A549 (cell line): ENCODE measurements around the gene RBP3. TPM values are rescaled to one million over a fixed set of nuclear protein-coding genes. Genes with fewer than 3 reads are reported as not detected.

ENCODE experiments used
- ATAC-seq, 2 experiments: fragments of 200-7000 bp in 1 of 2; fragments of >200 bp in 1 of 2; cut with Nextera tagmentation in 1 of 2; cut with Tn5 transposase in 1 of 2; 3 replicates each; pipeline versions ENCODE4 v1.8.0 to v1.9.1; 2018 to 2020; ENCODE audit warnings: mild to moderate bottlenecking in 1 of 2, moderate library complexity in 1 of 2
- CTCF ChIA-PET: fragments of 300-600 bp; sonication (Branson Sonifier 250); formaldehyde crosslinking; extraction: SDS; loops from one replicate; lab custom pipeline; 2021; ENCODE audit warnings: antibody characterized with exemption, inconsistent platforms; lab: Yijun Ruan, JAX
- POLR2A ChIA-PET: fragments of 350-600 bp; formaldehyde crosslinking; extraction: SDS; loops from one replicate; lab custom pipeline; 2021; ENCODE audit warnings: antibody characterized with exemption, inconsistent platforms; lab: Yijun Ruan, JAX
- DNase-seq, 2 experiments: peaks; one replicate each; pipeline versions ENCODE4 v3.0.0 to v3.0.0-alpha.2; 2011 to 2016; ENCODE audit warnings: low read depth in 1 of 2, low spot score in 1 of 2
- FAIRE-seq: peaks from 2 replicates; lab custom pipeline; 2011; peaks lifted over from hg19 to GRCh38; lab: Jason Lieb, UNC
- H3K27ac ChIP-seq, 2 experiments: fragments of >200 bp; sonication (Bioruptor Twin); formaldehyde crosslinking; 3 replicates each; pipeline ENCODE4 v1.5.1; 2016 to 2017
- H3K4me1 ChIP-seq: fragments of >200 bp; sonication (Bioruptor Twin); formaldehyde crosslinking; 3 replicates; pipeline ENCODE4 v1.6.1; 2016
- H3K4me2 ChIP-seq: fragments of >200 bp; sonication (Bioruptor Twin); formaldehyde crosslinking; 3 replicates; pipeline ENCODE4 v1.6.1; 2016
- H3K4me3 ChIP-seq: fragments of >200 bp; sonication (Bioruptor Twin); formaldehyde crosslinking; 3 replicates; pipeline ENCODE4 v1.5.1; 2016
- H3K9me3 ChIP-seq: fragments of >200 bp; sonication (Bioruptor Twin); formaldehyde crosslinking; 3 replicates; pipeline ENCODE4 v1.6.1; 2016
- BHLHE40 ChIP-seq: IDR thresholded peaks from 2 replicates; pipeline ENCODE4 v1.6.1; 2012; ENCODE audit warnings: low read depth, low read length, inconsistent platforms
- CHD4 ChIP-seq: fragments of 200-600 bp; sonication (generic); IDR thresholded peaks from 2 replicates; pipeline ENCODE4 v1.6.1; 2016; ENCODE audit warnings: antibody characterized with exemption, mild to moderate bottlenecking, borderline replicate concordance
- EHF ChIP-seq: fragments of 250-450 bp; sonication (Bioruptor Pico); IDR thresholded peaks from 2 replicates; pipeline ENCODE4 v1.5.0; 2020; ENCODE audit warnings: mild to moderate bottlenecking
- EHMT2 ChIP-seq: fragments of 200-600 bp; sonication (generic); IDR thresholded peaks from 2 replicates; pipeline ENCODE4 v1.6.1; 2016; ENCODE audit warnings: antibody characterized with exemption, low read depth, mild to moderate bottlenecking, moderate library complexity
- FOSL2 ChIP-seq, 2 experiments: fragments of 450-650 bp in 1 of 2; fragments of >200 bp in 1 of 2; sonication (Bioruptor Twin) in 1 of 2; formaldehyde crosslinking; IDR thresholded peaks; 2 replicates each; pipeline versions ENCODE4 v1.5.0 to v1.6.1; 2016 to 2020; ENCODE audit warnings: mild to moderate bottlenecking in 1 of 2, moderate library complexity in 1 of 2
- GATA3 ChIP-seq: IDR thresholded peaks from 2 replicates; pipeline ENCODE4 v1.6.1; 2012; ENCODE audit warnings: borderline replicate concordance
- HOXB5 ChIP-seq: fragments of 250-450 bp; sonication (Bioruptor Pico); IDR thresholded peaks from 2 replicates; pipeline ENCODE4 v1.5.0; 2020; ENCODE audit warnings: mild to moderate bottlenecking, moderate library complexity
- JUNB ChIP-seq: fragments of >200 bp; sonication (Bioruptor Twin); formaldehyde crosslinking; IDR thresholded peaks from 2 replicates; pipeline ENCODE4 v1.6.1; 2016
- KDM1A ChIP-seq: fragments of 200-600 bp; sonication (generic); IDR thresholded peaks from 2 replicates; pipeline ENCODE4 v1.6.1; 2016; ENCODE audit warnings: low read depth, mild to moderate bottlenecking
- MYC ChIP-seq: IDR thresholded peaks from 2 replicates; pipeline ENCODE4 v1.6.1; 2012; ENCODE audit warnings: mild to moderate bottlenecking, inconsistent platforms, low read length, improper control_type of control experiment, borderline replicate concordance
- NR3C1 ChIP-seq: fragments of >200 bp; sonication (Bioruptor Twin); formaldehyde crosslinking; IDR thresholded peaks from 3 replicates; pipeline ENCODE4 v1.6.1; 2017
- PHF8 ChIP-seq: fragments of 200-600 bp; sonication (generic); IDR thresholded peaks from 2 replicates; pipeline ENCODE4 v1.6.1; 2016; ENCODE audit warnings: low read depth, mild to moderate bottlenecking, antibody characterized with exemption, moderate library complexity, borderline replicate concordance
- POLR2AphosphoS2 ChIP-seq: conservative IDR thresholded peaks from 2 replicates; pipeline ENCODE4 v1.6.1; 2012; ENCODE audit warnings: low read length, improper control_type of control experiment, inconsistent platforms
- RARB ChIP-seq: fragments of 250-450 bp; sonication (Bioruptor Pico); IDR thresholded peaks from 2 replicates; pipeline ENCODE4 v1.8.0; 2021; ENCODE audit warnings: mild to moderate bottlenecking, moderate library complexity
- RFX5 ChIP-seq: fragments of 450-650 bp; IDR thresholded peaks from 2 replicates; pipeline ENCODE4 v1.7.1; 2014; ENCODE audit warnings: antibody characterized with exemption, mild to moderate bottlenecking, moderate library complexity
- WGBS: methylation state at CpG from one replicate; pipeline ENCODE4 v1.1.6; 2017; ENCODE audit errors: missing lambda C conversion rate; 5-methylcytosine and 5-hydroxymethylcytosine counted together
- polyA plus RNA-seq, 4 experiments: library from polyadenylated mRNA; depleted of rRNA in 3 of 4; stranded (reverse); fragments of >200 nt; fragmentation: RNase III in 1 of 4; extraction: RNeasy Plus Mini Kit Qiagen cat#74134 plus additional on column Dnase treatment in 1 of 4; gene quantifications; 2 replicates in 3 of 4; 3 replicates in 1 of 4; pipeline ENCODE4 v1.2.3, GENCODE V29; 2011 to 2017
- TF ChIP-seq, protein P1 (sequence below): fragments of 450-650 bp; IDR thresholded peaks from 2 replicates; pipeline ENCODE4 v1.6.1; 2014; ENCODE audit warnings: antibody characterized with exemption
- TF ChIP-seq, protein P2 (sequence below): IDR thresholded peaks from 2 replicates; pipeline ENCODE4 v1.6.1; 2012; ENCODE audit warnings: low read depth, borderline replicate concordance
- TF ChIP-seq, protein P3 (sequence below): fragments of 250-450 bp; sonication (Bioruptor Pico); IDR thresholded peaks from 2 replicates; pipeline ENCODE4 v1.5.0; 2021; ENCODE audit warnings: mild to moderate bottlenecking, moderate library complexity, borderline replicate concordance
- TF ChIP-seq, protein P4 (sequence below): fragments of >200 bp; sonication (Bioruptor Twin); formaldehyde crosslinking; IDR thresholded peaks from 3 replicates; pipeline ENCODE4 v1.6.1; 2016

Gene RBP3
- polyA plus RNA-seq, 2 of the 4 experiments (the other 2 are of a cell fraction) = not detected

DNA sequence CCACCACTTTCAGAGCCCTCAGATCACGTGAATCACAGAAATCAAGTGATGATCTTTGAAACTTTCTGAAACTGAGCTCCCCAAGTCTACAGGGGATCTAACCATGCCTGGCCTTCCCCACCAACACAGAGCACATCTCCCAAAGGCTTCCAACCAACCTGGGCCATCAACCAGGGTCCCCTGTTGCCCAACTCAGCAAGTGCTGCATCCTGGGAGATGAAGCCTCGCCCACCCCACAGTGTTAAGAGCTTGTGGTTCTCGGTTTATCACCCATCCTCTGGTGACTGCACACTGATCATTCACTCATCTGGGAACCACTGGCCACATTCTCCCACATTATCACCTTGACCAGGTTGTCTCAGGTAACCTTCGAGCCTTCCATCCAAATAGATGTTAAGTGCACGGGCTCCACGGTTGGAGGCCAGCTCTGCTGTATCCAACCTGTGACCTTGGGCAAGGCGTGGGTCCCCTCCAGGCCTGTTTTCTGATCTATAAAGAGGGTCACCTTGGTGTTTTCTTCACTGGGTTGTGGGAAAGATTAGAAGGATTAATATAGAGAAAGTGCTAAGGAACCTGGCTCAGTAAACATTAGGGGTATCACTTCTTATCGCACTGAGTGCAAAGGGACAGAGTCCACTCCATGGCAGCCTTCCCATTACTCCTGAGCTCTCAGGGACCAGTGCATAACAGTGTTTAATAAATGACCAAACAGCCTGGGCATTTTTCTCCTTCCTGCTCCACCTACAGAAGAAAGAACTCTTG is 32.4 kb downstream of the RBP3 start:
- FAIRE-seq (no peak), ATAC-seq (no peak), DNase-seq (no peak)
- H3K4me2 ChIP-seq = peak overlapping the region; percentile 40
- no peak overlapping the region for H3K27ac ChIP-seq
- no peaks in the 10 kb centered on the region for H3K9me3 ChIP-seq
- no peak overlapping the region for H3K4me3 ChIP-seq
- no peak for TF ChIP-seq RARB (CRISPR knock-in tag)
- TF ChIP-seq CHD4 = no peak
- TF ChIP-seq, protein P1, sequence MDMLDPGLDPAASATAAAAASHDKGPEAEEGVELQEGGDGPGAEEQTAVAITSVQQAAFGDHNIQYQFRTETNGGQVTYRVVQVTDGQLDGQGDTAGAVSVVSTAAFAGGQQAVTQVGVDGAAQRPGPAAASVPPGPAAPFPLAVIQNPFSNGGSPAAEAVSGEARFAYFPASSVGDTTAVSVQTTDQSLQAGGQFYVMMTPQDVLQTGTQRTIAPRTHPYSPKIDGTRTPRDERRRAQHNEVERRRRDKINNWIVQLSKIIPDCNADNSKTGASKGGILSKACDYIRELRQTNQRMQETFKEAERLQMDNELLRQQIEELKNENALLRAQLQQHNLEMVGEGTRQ = no peak
- no peak for TF ChIP-seq HOXB5 (CRISPR knock-in tag)
- no peak for TF ChIP-seq NR3C1
- POLR2A ChIA-PET = interaction anchor here (0.6 kb wide), 1 partner anchor 24 kb away, joined by 4 read pairs; no protein-coding TSS in a partner anchor
- CTCF ChIA-PET = interaction anchor here (0.9 to 1.1 kb wide), 4 partner anchors 11 to 1152 kb away, joined by 3 to 5 read pairs (median 3); no protein-coding TSS in a partner anchor
- WGBS = 66% methylated on average over 8 of the region's 8 CpGs
- H3K4me1 ChIP-seq = peaks cover 27% of the 10 kb centered on the region

DNA sequence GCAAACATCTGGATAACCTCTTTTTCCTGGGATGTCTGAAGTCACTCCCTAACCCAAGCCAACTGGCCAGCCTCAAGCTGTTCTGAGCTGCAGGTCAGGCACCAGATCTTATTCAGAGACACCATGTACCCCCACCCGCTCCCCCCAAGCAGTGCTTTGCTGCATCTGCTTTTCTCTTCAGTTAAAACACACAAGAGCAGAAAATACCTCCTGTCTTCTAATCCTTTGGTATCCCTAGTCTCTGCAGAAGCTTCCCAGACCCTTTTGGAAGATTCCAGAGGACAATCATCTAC is 32.9 kb downstream of the RBP3 start:
- peak overlapping the region; percentile 40 for H3K4me2 ChIP-seq
- WGBS = 76% methylated on average over 1 of the region's 1 CpG
- no peak for FAIRE-seq
- TF ChIP-seq POLR2AphosphoS2 (no peak), EHMT2 (no peak), BHLHE40 (no peak), JUNB (no peak), FOSL2 (IDR thresholded peaks at IDR 0.05) (no peak), FOSL2 (CRISPR knock-in tag; IDR thresholded peaks at IDR 0.05) (no peak), EHF (CRISPR knock-in tag) (no peak), PHF8 (no peak), GATA3 (no peak), RFX5 (no peak), KDM1A (no peak), MYC (no peak)
- TF ChIP-seq, protein P2, sequence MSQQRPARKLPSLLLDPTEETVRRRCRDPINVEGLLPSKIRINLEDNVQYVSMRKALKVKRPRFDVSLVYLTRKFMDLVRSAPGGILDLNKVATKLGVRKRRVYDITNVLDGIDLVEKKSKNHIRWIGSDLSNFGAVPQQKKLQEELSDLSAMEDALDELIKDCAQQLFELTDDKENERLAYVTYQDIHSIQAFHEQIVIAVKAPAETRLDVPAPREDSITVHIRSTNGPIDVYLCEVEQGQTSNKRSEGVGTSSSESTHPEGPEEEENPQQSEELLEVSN = no peak
- TF ChIP-seq, protein P3, sequence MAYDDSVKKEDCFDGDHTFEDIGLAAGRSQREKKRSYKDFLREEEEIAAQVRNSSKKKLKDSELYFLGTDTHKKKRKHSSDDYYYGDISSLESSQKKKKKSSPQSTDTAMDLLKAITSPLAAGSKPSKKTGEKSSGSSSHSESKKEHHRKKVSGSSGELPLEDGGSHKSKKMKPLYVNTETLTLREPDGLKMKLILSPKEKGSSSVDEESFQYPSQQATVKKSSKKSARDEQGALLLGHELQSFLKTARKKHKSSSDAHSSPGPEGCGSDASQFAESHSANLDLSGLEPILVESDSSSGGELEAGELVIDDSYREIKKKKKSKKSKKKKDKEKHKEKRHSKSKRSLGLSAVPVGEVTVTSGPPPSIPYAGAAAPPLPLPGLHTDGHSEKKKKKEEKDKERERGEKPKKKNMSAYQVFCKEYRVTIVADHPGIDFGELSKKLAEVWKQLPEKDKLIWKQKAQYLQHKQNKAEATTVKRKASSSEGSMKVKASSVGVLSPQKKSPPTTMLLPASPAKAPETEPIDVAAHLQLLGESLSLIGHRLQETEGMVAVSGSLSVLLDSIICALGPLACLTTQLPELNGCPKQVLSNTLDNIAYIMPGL = no peak
- TF ChIP-seq, protein P4, sequence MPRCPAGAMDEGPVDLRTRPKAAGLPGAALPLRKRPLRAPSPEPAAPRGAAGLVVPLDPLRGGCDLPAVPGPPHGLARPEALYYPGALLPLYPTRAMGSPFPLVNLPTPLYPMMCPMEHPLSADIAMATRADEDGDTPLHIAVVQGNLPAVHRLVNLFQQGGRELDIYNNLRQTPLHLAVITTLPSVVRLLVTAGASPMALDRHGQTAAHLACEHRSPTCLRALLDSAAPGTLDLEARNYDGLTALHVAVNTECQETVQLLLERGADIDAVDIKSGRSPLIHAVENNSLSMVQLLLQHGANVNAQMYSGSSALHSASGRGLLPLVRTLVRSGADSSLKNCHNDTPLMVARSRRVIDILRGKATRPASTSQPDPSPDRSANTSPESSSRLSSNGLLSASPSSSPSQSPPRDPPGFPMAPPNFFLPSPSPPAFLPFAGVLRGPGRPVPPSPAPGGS = no peak
- H3K4me3 ChIP-seq = no peak overlapping the region
- POLR2A ChIA-PET = no interaction called here
- no peak for DNase-seq
- H3K4me1 ChIP-seq = peaks cover 27% of the 10 kb centered on the region
- no peak for ATAC-seq
- H3K9me3 ChIP-seq = no peaks in the 10 kb centered on the region
- CTCF ChIA-PET = interaction anchor here (0.9 to 1.0 kb wide), 2 partner anchors 12 to 1152 kb away, joined by 3 to 5 read pairs; no protein-coding TSS in a partner anchor
- H3K27ac ChIP-seq = peak overlapping the region in 1 of 2 experiments; percentile 9; a peak in 1 of 6 replicates
